ENCODE measurements around the gene CLEC4G. TPM values are rescaled to one million over a fixed set of nuclear protein-coding genes. Genes with fewer than 3 reads are reported as not detected.

CLEC4G gene
- total and polyA plus RNA-seq, 9 of the 15 experiments (the other 6 are each of a cell fraction or from before 2014, with no cell fraction given) = not detected

- no peaks in the 10 kb centered on the region for H3K79me2 ChIP-seq (ENCODE audit: control insufficient read depth, insufficient read depth, low read length)
- ATAC-seq = no peak
- peak within 1 kb of the TSS in 1 of 2 experiments; percentile 65; a peak in 1 of 4 replicates for H3K9ac ChIP-seq (ENCODE audit: insufficient read depth in 1 of 2, low read depth in 2 of 2, low read length in 2 of 2)
- no peaks in the 10 kb centered on the region for H3K36me3 ChIP-seq (ENCODE audit: control insufficient read depth, insufficient read depth, low read length)
- intact Hi-C loops (cut with micrococcal nuclease) (no loop called here), in situ Hi-C loops (cut with MboI) (no loop called here)
- POLR2A ChIA-PET = interaction anchor here (0.7 kb wide), 1 partner anchor 11 kb away, joined by 3 read pairs; no protein-coding TSS in a partner anchor
- no peak for FAIRE-seq
- peak within 1 kb of the TSS; percentile 13; the same call in 1 of the 2 replicates for H2AFZ ChIP-seq (ENCODE audit: low read depth, low read length)
- DNase-seq (ENCODE audit: extremely low read depth in 1 of 4, low spot score in 3 of 4) = no peak
- peaks cover 5% of the 10 kb centered on the region for H3K9me3 ChIP-seq (replicated peaks; ENCODE audit: control insufficient read depth, insufficient read depth, low read depth, low read length)
- CTCF ChIA-PET (ENCODE audit: low intra/inter-chr PET ratio) = no interaction called here
- H3K4me1 ChIP-seq (replicated peaks in 1 of 2; ENCODE audit: control insufficient read depth in 2 of 2, insufficient read depth in 2 of 2, low read length in 2 of 2) = peaks cover 10 to 11% of the 10 kb centered on the region in 2 experiments; a peak in 4 of 5 replicates
- H3K9me1 ChIP-seq (ENCODE audit: control insufficient read depth, insufficient read depth, low read length) = no peaks in the 10 kb centered on the region
- no peak within 1 kb of the TSS for H3K4me3 ChIP-seq
- H3K4me2 ChIP-seq (ENCODE audit: insufficient read depth, low read length) = no peak within 1 kb of the TSS; the same call in 1 of the 2 replicates
- no peaks in the 10 kb centered on the region for H4K20me1 ChIP-seq (replicated peaks; ENCODE audit: control insufficient read depth, insufficient read depth, low read length)
- peaks cover 8 to 20% of the 10 kb centered on the region in 2 experiments; a peak in 4 of 5 replicates for H3K27me3 ChIP-seq (ENCODE audit: control insufficient read depth in 2 of 2, insufficient read depth in 2 of 2, low read length in 2 of 2)
- BruUV-seq (replicated peaks) = no TSS peak
- WGBS (ENCODE audit: insufficient coverage, low coverage, missing lambda C conversion rate) = 14% methylated on average over 8 of the region's 8 CpGs
- no peak within 1 kb of the TSS; the same call in 2 of the 3 replicates for H3K27ac ChIP-seq (ENCODE audit: extremely low read depth, low read depth, low read length)
- TF ChIP-seq TFE3 (CRISPR knock-in tag; IDR thresholded peaks at IDR 0.05) (peak; percentile 67; the same call in 1 of the 2 replicates), ARID3B (CRISPR knock-in tag; IDR thresholded peaks at IDR 0.05; ENCODE audit: borderline replicate concordance) (no peak), RREB1 (CRISPR knock-in tag; IDR thresholded peaks at IDR 0.05) (no peak)
Measured at GRCh38 chr19:7762719-7763293, 30.9 kb upstream of the CLEC4G start, which contains the start of gene CLEC4M. Gene CLEC4M, plus strand, starts transcription at chr19:7763243. Its CDS starts 24 bp downstream, at chr19:7763267.
